ENCODE results near the gene CDC42EP4.

Gene CDC42EP4

GRCh38 chr17:73293480-73293911 lies 18.3 kb downstream of the CDC42EP4 start:
- no peak for DNase-seq

- no peak for DNase-seq
Measured at GRCh38 chr17:73293031-73293430, 18.8 kb downstream of the CDC42EP4 start.

DNA sequence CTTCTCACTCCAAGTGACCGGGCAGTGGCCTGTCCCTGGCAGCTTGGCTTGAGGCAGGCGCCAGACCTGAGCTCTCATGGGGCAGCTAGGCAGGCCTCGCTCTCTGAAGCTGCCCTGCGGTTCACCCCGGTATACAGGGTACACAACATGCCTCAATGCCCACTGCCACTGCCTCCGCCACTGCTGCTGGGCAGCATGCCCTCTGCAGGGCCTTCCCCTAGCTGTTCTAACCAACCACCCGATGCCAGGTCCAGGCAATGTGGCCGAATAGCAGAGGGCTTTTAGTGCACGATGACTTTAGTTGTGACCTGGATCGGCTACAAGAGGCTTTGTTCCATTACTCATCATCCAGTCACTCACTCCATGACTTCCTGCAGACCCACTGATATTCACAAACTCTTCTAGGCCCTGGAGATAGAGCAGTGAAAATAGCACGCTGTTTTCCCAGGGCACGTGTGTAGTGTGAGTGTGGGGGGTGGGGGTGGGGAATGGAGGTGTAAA lies 19.7 kb downstream of the CDC42EP4 start:
- no peak for DNase-seq

DNA sequence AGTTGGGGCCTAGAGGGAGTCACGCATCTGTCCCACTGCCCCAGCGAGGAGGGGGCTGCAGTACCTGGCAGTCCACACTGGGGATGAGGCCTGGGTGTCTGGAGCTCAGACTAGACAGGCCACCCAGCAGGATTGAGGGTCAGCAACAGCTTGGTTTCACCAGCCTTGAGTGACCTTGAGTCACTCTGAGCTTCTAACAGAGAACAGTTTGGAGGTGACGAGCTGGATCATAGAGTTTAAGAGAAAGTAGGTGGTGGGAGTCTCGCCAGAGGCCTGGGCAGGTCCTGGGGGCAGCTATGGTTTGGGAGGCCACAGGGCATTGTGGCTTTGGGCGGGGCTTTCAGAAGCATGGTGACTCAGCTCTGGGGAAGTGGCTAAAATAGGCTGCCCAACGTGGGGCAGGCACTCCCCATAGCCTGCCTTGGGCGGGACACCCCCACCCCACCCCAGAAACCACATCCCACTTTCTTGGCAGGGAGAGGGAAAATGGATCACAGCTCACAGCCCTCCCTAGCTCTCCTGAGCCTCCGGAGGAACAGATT lies 20.5 kb downstream of the CDC42EP4 start:
- peak in 1 of 2 donors; percentile 66 for DNase-seq

DNA sequence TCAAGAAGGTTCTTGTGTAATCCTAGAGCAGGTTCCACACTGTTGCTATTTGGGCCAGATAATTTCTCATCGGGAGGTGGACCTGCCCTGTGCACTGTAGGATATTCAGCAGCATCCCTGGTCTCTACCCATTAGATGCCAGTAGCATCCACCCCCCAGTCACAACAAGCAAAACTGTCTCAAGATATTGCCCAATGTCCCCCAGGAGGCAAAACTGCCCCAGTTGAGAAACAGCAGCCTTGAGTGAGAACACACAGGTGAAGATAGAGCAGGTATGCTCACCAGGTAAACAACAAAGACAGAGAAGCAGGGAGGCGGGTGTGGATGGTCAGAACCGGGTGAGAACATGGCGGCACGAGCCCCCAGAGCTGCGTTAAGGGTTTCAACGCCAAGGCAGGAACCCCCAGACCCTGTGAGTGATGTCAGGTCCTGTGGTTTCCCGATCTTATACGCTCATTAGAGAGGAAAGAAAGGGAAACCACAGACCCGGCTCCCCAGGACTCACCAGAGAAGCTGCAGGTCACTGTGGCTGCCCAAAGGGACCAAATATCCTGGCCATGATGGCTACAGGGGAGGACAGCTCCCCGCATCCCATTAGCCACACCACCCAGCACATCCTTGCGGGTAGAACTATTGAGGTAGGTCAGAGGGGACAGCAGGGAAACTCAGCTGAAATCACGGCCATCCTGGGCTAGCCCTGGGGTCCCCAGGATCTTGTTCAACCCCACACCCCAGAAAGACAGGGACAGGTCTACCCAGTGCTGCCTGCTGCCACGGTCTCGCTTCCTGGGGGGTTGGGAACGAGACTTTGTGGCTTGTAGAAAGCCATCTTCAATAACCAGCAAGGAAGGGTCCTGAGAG lies 21.2 kb downstream of the CDC42EP4 start:
- DNase-seq, result peak in 1 of 2 donors; percentile 13

DNA sequence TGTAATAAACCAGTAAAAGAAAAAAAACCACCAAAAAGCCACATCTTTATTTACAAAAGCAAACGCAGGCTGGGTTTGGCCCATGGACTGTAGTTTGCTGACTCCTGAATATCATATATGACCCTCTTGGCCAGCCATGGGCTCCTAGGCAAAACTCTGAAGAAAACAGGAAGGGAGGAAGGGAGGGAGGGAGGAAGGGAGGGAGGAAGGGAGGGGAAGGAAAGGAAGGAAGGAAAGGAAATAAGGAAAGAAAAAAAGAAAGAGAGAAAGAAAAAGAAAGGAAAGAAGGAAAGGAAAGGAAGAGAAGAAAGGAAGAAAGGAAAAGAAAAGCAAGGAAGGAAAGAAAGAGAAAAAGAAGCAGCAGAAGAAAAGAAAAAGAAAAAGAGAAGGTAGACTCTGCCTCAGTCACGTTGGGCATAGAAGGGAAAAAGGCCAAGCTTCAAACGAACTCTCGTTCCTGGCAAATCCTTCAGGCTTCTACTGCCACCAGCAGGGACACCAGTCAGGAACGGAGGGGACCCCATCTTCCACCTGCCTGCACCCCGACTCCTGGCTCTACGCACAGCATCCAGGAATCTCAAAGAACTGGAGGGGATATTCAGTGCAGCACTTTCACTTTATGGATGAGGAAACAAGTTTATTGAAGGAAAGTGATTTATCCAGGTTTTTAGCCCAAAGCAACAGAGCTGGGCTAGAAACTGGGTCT lies 22.1 kb downstream of the CDC42EP4 start:
- DNase-seq, result no peak

GRCh38 chr17:73288534-73289302 lies 23.1 kb downstream of the CDC42EP4 start:
- no peak for DNase-seq

DNA sequence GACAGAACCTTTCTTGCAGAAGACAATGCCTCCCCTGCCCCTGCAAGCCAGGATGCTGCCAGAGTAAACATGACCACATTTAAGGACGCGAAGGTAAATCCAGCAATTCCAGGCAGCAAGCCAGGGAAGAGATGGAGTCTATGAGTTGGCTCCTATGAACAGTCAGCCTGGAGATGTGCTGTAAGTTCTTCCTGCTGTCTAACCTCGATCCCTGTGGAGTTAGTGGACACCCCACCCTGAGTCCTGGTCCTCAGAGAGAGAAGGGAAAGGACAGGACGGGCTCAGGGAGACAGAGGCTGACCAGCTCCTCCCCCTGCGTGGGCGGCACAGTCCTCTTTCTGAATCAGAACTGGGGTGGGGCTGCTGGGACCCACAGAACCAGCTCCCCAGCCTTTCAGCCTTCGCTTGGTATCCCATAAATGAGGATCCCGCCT lies 24.9 kb downstream of the CDC42EP4 start:
- DNase-seq, result no peak

DNA sequence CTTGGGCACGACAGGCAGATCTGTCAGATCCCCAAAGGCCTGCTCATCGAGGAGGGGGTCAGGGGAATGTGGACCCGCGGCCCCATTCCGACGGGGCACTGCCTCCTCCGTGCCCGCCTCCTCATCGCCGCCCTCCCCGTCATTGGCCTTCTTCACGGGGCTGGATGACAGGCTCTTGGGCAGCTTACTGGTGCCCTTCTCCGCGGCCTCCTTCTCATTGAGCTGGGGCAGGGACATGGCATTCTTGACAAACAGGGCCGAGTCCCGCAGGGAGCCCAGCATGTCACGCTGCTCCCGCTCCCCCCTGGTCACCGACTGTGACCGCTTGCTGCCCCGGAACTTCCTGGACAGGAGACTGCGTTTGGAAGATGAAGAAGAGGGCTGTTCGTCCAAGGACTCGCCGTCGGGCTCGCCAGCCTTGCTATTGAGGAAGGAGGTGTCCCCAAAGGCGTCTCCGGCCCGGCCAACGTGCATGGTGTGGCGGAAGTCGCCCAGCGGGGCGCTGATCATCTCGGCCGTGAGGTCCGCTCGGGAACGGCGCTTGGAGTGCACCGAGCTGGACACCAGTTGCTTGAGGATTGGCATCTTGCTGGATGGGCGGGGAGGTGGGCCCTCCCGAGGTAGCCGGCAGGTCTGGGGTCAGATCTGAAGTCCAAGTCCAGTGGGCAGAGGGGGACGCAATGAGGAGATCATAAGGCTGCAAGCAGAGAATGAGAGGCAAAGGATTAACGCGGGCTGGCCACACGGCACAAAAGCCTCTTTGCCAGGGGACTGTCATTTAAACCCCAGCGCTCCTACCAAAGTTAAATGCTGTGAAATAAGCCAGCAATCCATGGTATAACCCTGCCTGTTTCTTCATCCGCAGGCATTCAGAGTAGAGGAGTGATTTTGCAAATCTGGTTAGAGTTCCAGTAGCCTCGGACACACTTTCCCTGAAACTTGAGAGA lies 25.6 kb downstream of the CDC42EP4 start:
- DNase-seq, result no peak

- no peak for DNase-seq
Measured at GRCh38 chr17:73285603-73285908, 26.2 kb downstream of the CDC42EP4 start.

- no peak for DNase-seq
Measured at GRCh38 chr17:73284906-73285602, 26.7 kb downstream of the CDC42EP4 start.

DNA sequence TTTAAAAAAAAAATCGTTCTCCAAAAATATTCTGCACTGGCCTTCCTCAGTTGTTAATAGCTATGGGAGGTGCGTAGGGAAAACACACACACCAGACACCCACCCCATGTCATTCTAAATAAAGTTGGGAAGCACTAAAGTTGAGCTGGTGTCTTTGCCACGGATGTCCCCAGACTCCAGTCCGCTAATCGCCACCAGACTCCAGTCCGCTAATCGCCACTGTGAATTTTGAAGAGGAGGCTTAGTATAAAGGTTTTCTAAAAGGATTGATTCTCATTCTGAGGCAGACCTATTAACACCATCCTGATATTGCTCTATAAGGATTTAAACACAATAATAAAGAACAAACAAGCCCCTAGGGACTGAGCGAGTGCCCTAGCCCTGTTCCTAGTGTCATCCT lies 27.4 kb downstream of the CDC42EP4 start:
- no peak for DNase-seq

- no peak for DNase-seq
Measured at GRCh38 chr17:73283841-73284282, 27.9 kb downstream of the CDC42EP4 start.

GRCh38 chr17:73283250-73283649 lies 28.6 kb downstream of the CDC42EP4 start:
- DNase-seq, result no peak

DNA sequence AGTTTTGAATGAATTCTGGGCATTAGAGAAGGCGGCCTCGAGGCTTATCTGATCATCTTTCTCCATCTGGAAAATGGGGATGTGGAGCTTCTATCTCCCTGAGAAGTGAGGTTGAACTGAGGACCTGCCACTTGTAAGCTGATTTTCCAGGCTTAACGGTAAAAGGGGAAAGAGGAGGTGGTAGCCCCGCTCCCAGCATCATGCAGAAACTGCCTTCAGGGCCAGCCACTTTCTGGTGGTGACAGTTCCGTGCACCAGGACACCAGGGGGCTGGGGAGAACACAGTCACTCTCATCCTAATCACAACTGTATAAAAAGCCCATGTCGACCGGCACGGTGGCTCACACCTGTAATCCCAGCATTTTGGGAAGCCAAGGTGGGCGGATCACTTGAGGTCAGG lies 29.2 kb downstream of the CDC42EP4 start:
- no peak for DNase-seq

DNA sequence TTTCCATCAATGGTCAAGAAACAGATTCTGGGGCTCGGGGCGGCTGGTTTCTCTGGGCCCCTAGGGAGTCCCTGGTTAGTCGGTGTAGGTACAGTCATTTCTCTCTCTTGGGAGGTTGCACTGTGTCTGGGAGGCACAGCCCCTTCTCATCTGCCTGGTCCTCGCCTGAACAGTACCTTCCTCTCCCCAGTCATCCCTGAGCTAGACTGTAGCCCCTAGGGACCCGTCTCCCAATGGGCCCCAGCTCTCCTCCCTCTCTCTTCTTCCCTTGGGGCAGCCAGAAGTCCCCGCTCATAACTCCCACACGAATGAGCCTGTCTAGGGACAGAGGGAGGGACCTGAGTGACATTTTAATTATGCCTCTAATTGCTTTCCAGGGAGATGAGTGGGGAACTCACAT lies 29.9 kb downstream of the CDC42EP4 start:
- DNase-seq, result no peak

DNA sequence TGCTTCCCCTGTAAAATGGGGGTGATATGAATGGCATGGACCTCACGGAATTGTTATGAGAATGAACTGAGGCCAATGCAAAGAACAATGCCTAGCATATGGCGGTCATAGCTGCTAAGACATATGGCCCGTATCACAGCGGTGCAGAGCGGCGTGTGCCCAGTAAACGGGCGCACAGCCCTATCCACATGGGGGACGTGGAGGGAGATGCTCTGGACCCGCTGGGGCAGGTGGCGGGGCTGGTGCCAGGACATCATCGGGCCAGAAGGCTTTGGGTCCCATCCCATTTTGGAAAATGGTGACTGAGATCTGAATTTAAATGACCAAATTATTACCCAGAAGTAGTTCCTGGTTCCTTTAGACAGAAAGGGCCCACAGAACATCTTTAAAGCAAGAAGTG lies 31.6 kb downstream of the CDC42EP4 start:
- no peak for DNase-seq

DNA sequence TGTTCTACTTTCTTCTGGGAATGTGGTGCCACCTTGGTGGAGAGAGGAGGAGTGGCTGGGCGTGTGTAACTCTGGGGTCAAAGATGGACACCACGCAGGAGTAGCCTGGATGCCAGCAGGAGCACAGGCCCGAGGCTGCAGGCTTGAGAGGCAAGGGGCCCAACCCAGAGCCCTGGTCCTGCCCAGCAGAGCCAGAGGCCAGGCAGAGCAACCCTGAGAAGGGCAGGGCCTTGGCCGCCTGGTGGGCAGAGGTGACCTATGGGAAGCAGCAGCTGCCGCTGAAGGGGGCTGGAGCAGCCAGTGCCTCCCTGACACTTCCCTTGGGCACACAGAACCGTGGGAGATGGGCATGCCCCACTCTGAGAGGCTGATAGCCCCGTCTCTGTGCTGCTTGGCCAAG lies 32.1 kb downstream of the CDC42EP4 start:
- DNase-seq, result no peak

GRCh38 chr17:73278465-73279453 lies 33.0 kb downstream of the CDC42EP4 start:
- DNase-seq, result no peak

DNA sequence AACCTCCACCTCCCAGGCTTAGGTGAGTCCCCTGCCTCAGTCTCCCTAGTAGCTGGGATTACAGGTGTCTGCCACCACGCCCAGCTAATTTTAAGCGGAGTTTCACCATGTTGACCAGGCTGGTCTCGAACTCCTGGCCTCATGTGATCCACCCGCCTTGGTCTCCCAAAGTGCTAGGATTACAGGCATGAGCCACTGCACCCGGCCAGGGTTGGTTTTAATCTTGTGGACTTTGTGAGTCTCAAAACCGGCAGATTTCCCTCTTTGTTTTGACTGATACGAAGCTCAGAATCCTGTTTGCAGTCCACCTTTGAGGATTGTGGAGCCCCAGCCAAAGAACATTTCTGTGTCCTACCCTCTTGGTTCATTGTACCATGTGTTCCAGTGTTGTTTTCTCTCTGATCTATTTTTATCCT lies 33.7 kb downstream of the CDC42EP4 start:
- DNase-seq, result no peak
